ENCODE data around the gene SLC44A4. TPM values are rescaled to one million over a fixed set of nuclear protein-coding genes. Genes with fewer than 3 reads are reported as not detected.
A peak's percentile ranks its signal among the peaks of the same experiment; 100 is the strongest.

SLC44A4 gene
- total and polyA plus RNA-seq, 9 of the 15 experiments (the other 6 are each of a cell fraction or from before 2014, with no cell fraction given): 7.9 to 18.6 (median 11.2) TPM

DNA sequence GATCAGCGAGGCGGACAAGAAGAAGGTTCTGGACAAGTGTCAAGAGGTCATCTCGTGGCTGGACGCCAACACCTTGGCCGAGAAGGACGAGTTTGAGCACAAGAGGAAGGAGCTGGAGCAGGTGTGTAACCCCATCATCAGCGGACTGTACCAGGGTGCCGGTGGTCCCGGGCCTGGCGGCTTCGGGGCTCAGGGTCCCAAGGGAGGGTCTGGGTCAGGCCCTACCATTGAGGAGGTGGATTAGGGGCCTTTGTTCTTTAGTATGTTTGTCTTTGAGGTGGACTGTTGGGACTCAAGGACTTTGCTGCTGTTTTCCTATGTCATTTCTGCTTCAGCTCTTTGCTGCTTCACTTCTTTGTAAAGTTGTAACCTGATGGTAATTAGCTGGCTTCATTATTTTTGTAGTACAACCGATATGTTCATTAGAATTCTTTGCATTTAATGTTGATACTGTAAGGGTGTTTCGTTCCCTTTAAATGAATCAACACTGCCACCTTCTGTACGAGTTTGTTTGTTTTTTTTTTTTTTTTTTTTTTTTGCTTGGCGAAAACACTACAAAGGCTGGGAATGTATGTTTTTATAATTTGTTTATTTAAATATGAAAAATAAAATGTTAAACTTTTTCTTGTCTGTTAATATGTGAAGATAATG lies 49.0 kb downstream of the SLC44A4 start (continued):
- TF ChIP-seq CHD7 (IDR thresholded peaks at IDR 0.05; ENCODE audit: low read depth, low read length) (no peak), SMARCC2 (IDR thresholded peaks at IDR 0.05; ENCODE audit: low read depth) (no peak), GABPB2 (CRISPR knock-in tag; conservative IDR thresholded peaks at IDR 0.05) (no peak), KLF10 (CRISPR knock-in tag; IDR thresholded peaks at IDR 0.05) (no peak), ZC3H11A (IDR thresholded peaks at IDR 0.05; ENCODE audit: low read depth, low read length) (no peak), MCM2 (IDR thresholded peaks at IDR 0.05; ENCODE audit: low read depth) (no peak), KDM5B (IDR thresholded peaks at IDR 0.05; ENCODE audit: insufficient replicate concordance, low read depth, low read length) (peak; percentile 21), ZNF561 (CRISPR knock-in tag; conservative IDR thresholded peaks at IDR 0.05) (0 out of 2 replicates have a peak, but pooled peaks have one; percentile 46), NCOA1 (IDR thresholded peaks at IDR 0.05; ENCODE audit: low read depth) (peak; percentile 57; the same call in 1 of the 2 replicates), L3MBTL2 (IDR thresholded peaks at IDR 0.05) (peak; percentile 46; the same call in 1 of the 2 replicates)
